HepG2 (cell line): ENCODE data around the gene GPR32. TPM values are rescaled to one million over a fixed set of nuclear protein-coding genes. Genes with fewer than 3 reads are reported as not detected.

Experiments
- ATAC-seq: fragments of 200-7000 bp; cut with Tn5 transposase; 3 replicates; pipeline ENCODE4 v1.9.1; 2020; ENCODE audit warnings: mild to moderate bottlenecking, moderate library complexity
- BruUV-seq: library from RNA; stranded (reverse); fragments of 400-500 nt; replicated peaks from 2 replicates; lab custom pipeline; 2021; lab: Mats Ljungman, UMichigan
- CTCF ChIA-PET: fragments of 300-600 bp; formaldehyde crosslinking; extraction: SDS; loops from one replicate; lab custom pipeline; 2021; ENCODE audit warnings: low total read pairs, inconsistent platforms, low intra/inter-chr PET ratio; lab: Yijun Ruan, JAX
- POLR2A ChIA-PET: fragments of 350-600 bp; sonication (Branson Sonifier 250); formaldehyde crosslinking; loops from one replicate; lab custom pipeline; 2020; ENCODE audit warnings: antibody characterized with exemption, inconsistent platforms; lab: Yijun Ruan, JAX
- DNase-seq: peaks from one replicate; pipeline ENCODE4 v3.0.0-alpha.2; 2015; ENCODE audit warnings: low spot score
- FAIRE-seq: peaks from 3 replicates; lab custom pipeline; 2011; peaks lifted over from hg19 to GRCh38; lab: Jason Lieb, UNC
- H2AFZ ChIP-seq: one replicate; pipeline ENCODE4 v1.6.1; 2011; ENCODE audit warnings: low read length, inconsistent platforms
- H3K27ac ChIP-seq: fragments of 300-600 bp; 3 replicates; pipeline ENCODE4 v1.8.0; 2011; ENCODE audit warnings: mixed run types, mild to moderate bottlenecking, mixed read lengths, low read length, inconsistent platforms; ENCODE audit not compliant: insufficient read depth; ENCODE audit errors: extremely low read length
- H3K27me3 ChIP-seq, 2 experiments: fragments of 200-600 bp in 1 of 2; 2 replicates in 1 of 2; 3 replicates in 1 of 2; pipeline versions ENCODE4 v1.6.0 to v1.8.0; 2011; ENCODE audit warnings: low read length in 2 of 2, mild to moderate bottlenecking in 2 of 2, moderate library complexity in 2 of 2, inconsistent platforms in 1 of 2; ENCODE audit not compliant: insufficient read depth in 2 of 2, control insufficient read depth in 1 of 2
- H3K36me3 ChIP-seq, 2 experiments: fragments of 200-600 bp in 1 of 2; replicated peaks in 1 of 2; 2 replicates in 1 of 2; 3 replicates in 1 of 2; pipeline versions ENCODE4 v1.5.1 to v1.8.0; 2011; ENCODE audit warnings: low read length in 2 of 2, inconsistent platforms in 1 of 2; ENCODE audit not compliant: insufficient read depth in 2 of 2, control insufficient read depth in 1 of 2
- H3K4me1 ChIP-seq: 2 replicates; pipeline ENCODE4 v1.5.1; 2012; ENCODE audit warnings: low read length, inconsistent platforms; ENCODE audit not compliant: insufficient read depth
- H3K4me2 ChIP-seq: 2 replicates; pipeline ENCODE4 v1.6.0; 2011; ENCODE audit warnings: low read depth, low read length, inconsistent platforms
- H3K4me3 ChIP-seq, 3 experiments: fragments of 200-600 bp in 1 of 3; sonication (generic), shearing (Covaris generic) in 1 of 3; replicated peaks in 1 of 3; 2 replicates each; pipeline ENCODE4 v1.5.1; 2011 to 2016; ENCODE audit warnings: low read length in 3 of 3, inconsistent platforms in 2 of 3, low read depth in 2 of 3, mild to moderate bottlenecking in 2 of 3, control low read depth in 1 of 3, mixed read lengths in 1 of 3; ENCODE audit not compliant: insufficient read depth in 1 of 3
- H3K79me2 ChIP-seq: one replicate; pipeline ENCODE4 v1.6.1; 2011; ENCODE audit warnings: low read length, inconsistent platforms; ENCODE audit not compliant: insufficient read depth
- H3K9ac ChIP-seq: 2 replicates; pipeline ENCODE4 v1.6.0; 2011; ENCODE audit warnings: mild to moderate bottlenecking, low read depth, low read length, inconsistent platforms; ENCODE audit not compliant: insufficient read depth
- H3K9me3 ChIP-seq: 2 replicates; pipeline ENCODE4 v1.5.1; 2012; ENCODE audit warnings: mild to moderate bottlenecking, low read length
- H4K20me1 ChIP-seq: 2 replicates; pipeline ENCODE4 v1.6.0; 2011; ENCODE audit warnings: inconsistent platforms, mild to moderate bottlenecking, low read length, moderate library complexity; ENCODE audit not compliant: insufficient read depth
- AGO2 ChIP-seq: fragments of 200-400 bp; formaldehyde crosslinking; optimal IDR thresholded peaks from 2 replicates; pipeline ENCODE3; 2017; ENCODE audit warnings: mild to moderate bottlenecking, low read depth, low read length, moderate library complexity
- BCL3 ChIP-seq: sonication (generic); formaldehyde crosslinking; IDR thresholded peaks from 2 replicates; pipeline ENCODE4 v1.5.1; 2020; ENCODE audit warnings: mild to moderate bottlenecking, missing genetic modification reagents, moderate library complexity
- FOSL2 ChIP-seq: sonication (generic); formaldehyde crosslinking; IDR thresholded peaks from 2 replicates; pipeline ENCODE4 v1.4.0; 2020; ENCODE audit warnings: missing genetic modification reagents
- HINFP ChIP-seq: sonication (generic); formaldehyde crosslinking; IDR thresholded peaks from 2 replicates; pipeline ENCODE4 v1.4.0; 2020; ENCODE audit warnings: low read depth, mild to moderate bottlenecking, missing genetic modification reagents
- KLF12 ChIP-seq: sonication (generic); formaldehyde crosslinking; IDR thresholded peaks from 2 replicates; pipeline ENCODE4 v1.4.0; 2020; ENCODE audit warnings: missing genetic modification reagents, borderline replicate concordance
- MXI1 ChIP-seq: IDR thresholded peaks from 3 replicates; pipeline ENCODE4 v1.6.1; 2012; ENCODE audit warnings: low read depth, low read length, inconsistent platforms, borderline replicate concordance
- PAF1 ChIP-seq: IDR thresholded peaks from 2 replicates; pipeline ENCODE4 v1.6.1; 2016; ENCODE audit warnings: missing genetic modification reagents, missing compliant biosample characterization
- POLR2A ChIP-seq, 2 experiments: IDR thresholded peaks; 2 replicates each; pipeline ENCODE4 v1.6.1; 2011; ENCODE audit warnings: low read depth in 2 of 2, low read length in 2 of 2, mild to moderate bottlenecking in 1 of 2, moderate library complexity in 1 of 2; ENCODE audit not compliant: insufficient read depth in 1 of 2
- POLR2G ChIP-seq: fragments of 200-400 bp; formaldehyde crosslinking; IDR thresholded peaks from 2 replicates; pipeline ENCODE4 v1.6.1; 2018; ENCODE audit warnings: mild to moderate bottlenecking, low read depth, low read length, moderate library complexity
- RBM22 ChIP-seq: fragments of 200-400 bp; formaldehyde crosslinking; optimal IDR thresholded peaks from 2 replicates; pipeline ENCODE3; 2017; ENCODE audit warnings: mild to moderate bottlenecking, low read length, moderate library complexity
- SRSF1 ChIP-seq: fragments of 200-400 bp; formaldehyde crosslinking; optimal IDR thresholded peaks from 2 replicates; pipeline ENCODE3; 2017; ENCODE audit warnings: mild to moderate bottlenecking, low read depth, low read length, moderate library complexity
- SRY ChIP-seq: sonication (generic); formaldehyde crosslinking; IDR thresholded peaks from 2 replicates; pipeline ENCODE4 v1.8.0; 2022; ENCODE audit warnings: mild to moderate bottlenecking, missing genetic modification reagents
- ZC3H13 ChIP-seq: sonication (generic); formaldehyde crosslinking; IDR thresholded peaks from 2 replicates; pipeline ENCODE4 v1.8.1; 2023; ENCODE audit warnings: mild to moderate bottlenecking, missing genetic modification reagents, moderate library complexity
- ZMYM2 ChIP-seq: sonication (generic); formaldehyde crosslinking; IDR thresholded peaks from 2 replicates; pipeline ENCODE4 v1.8.0; 2022; ENCODE audit warnings: mild to moderate bottlenecking, missing genetic modification reagents
- ZNF230 ChIP-seq: sonication (generic); formaldehyde crosslinking; IDR thresholded peaks from 2 replicates; pipeline ENCODE4 v1.4.0; 2020; ENCODE audit warnings: mild to moderate bottlenecking, missing genetic modification reagents
- ZNF670 ChIP-seq: sonication (generic); formaldehyde crosslinking; IDR thresholded peaks from 2 replicates; pipeline ENCODE4 v1.8.0; 2022; ENCODE audit warnings: mild to moderate bottlenecking, missing genetic modification reagents, borderline replicate concordance
- ZNF710 ChIP-seq: sonication (generic); formaldehyde crosslinking; IDR thresholded peaks from 2 replicates; pipeline ENCODE4 v1.5.0; 2020; ENCODE audit warnings: mild to moderate bottlenecking, missing genetic modification reagents, borderline replicate concordance
- WGBS: methylation state at CpG from one replicate; pipeline ENCODE4 v1.1.6; 2017; ENCODE audit warnings: low lambda C conversion rate; 5-methylcytosine and 5-hydroxymethylcytosine counted together
- in situ Hi-C: cut with HindIII; loops from 2 replicates; pipeline ENCODE4 v1.10.0; 2017; ENCODE audit warnings: low pct_unique_long_range_greater_than_20kb; ENCODE audit not compliant: extremely low pct_ligation_motif_present
- intact Hi-C: fragments of 100-400 bp; cut with micrococcal nuclease; formaldehyde crosslinking; loops from one replicate; pipeline ENCODE4 v1.10.0; 2022; ENCODE audit not compliant: unreplicated experiment
- polyA plus RNA-seq, 8 experiments: library from polyadenylated mRNA; depleted of rRNA in 3 of 8; stranded (reverse) in 7 of 8; unstranded in 1 of 8; fragments of >200 nt; fragmentation: Illumina TruSeq in 4 of 8; extraction: Trizol in 4 of 8; gene quantifications; 2 replicates each; pipeline versions ENCODE4 v1.2.1 to v1.2.3, GENCODE V29; 2011 to 2016; ENCODE audit warnings: low read depth in 4 of 8, missing spikeins in 1 of 8, mixed read lengths in 1 of 8; ENCODE audit not compliant: insufficient read depth in 1 of 8
- total RNA-seq, 5 experiments: library from RNA; depleted of rRNA; stranded (reverse); fragments of >200 nt; fragmentation: Illumina TruSeq; extraction: Trizol; gene quantifications; 2 replicates each; pipeline ENCODE4 v1.2.3, GENCODE V29; 2016; ENCODE audit warnings: low read depth in 1 of 5
- TF ChIP-seq, protein P1 (sequence below): sonication (generic); formaldehyde crosslinking; IDR thresholded peaks from 2 replicates; pipeline ENCODE4 v1.8.1; 2023; ENCODE audit warnings: missing genetic modification reagents, mild to moderate bottlenecking, borderline replicate concordance

Gene GPR32
- total and polyA plus RNA-seq, 2 of the 13 experiments (the other 11 are each of a cell fraction or from before 2014, with no cell fraction given): not detected

DNA sequence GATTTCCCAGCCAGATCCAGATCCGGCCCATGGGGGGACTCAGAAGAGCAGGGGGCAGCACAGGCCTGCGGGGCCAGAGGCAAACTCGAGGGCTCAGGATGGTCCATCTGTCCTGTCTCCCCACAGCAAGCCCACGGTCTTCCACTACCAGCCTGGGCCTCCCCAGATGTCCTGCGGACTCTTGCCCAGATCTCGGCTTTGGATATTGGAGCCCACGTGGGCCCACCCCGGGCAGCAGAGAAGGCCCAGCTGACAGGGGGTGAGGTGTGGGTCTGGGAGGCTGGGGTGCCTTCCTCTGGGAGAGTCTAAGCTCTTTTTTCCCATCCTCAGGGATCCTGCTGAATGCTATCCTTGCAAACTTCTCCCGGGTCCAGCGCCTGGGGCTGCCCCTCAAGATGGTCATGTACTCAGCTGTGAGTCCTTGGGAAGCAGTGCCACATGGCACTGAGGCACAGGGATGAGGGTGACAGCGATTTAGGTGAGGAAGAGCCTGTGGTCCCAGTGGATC, 23.3 kb downstream of the GPR32 start:
- Histone ChIP-seq H3K4me3 (no peak overlapping the region), H3K4me1 (peaks cover 24% of the 10 kb centered on the region), H3K9me3 (no peaks in the 10 kb centered on the region), H3K79me2 (no peaks in the 10 kb centered on the region), H3K9ac (no peak overlapping the region), H3K36me3 (peaks cover 9 to 12% of the 10 kb centered on the region in 2 experiments; a peak in 4 of 5 replicates), H3K4me2 (no peak overlapping the region), H4K20me1 (peaks cover 20% of the 10 kb centered on the region), H3K27ac (no peak overlapping the region), H3K27me3 (no peaks in the 10 kb centered on the region; a peak in 1 of 5 replicates), H2AFZ (no peak overlapping the region)
- no peak for DNase-seq
- ChIA-PET CTCF (no interaction called here), POLR2A (interaction anchor here (1.3 kb wide), 1 partner anchor 10 kb away, joined by 4 read pairs; no protein-coding TSS in a partner anchor)
- no peak for ATAC-seq
- BruUV-seq: no TSS peak
- intact Hi-C loops: no loop called here
- WGBS: 87% methylated on average over 6 of the region's 11 CpGs
- no peak for FAIRE-seq
- in situ Hi-C loops: loop anchor here (25.0 kb wide), 1 partner anchor 431 kb away; the partner anchor contains the start of gene NAPSA
- TF ChIP-seq MXI1: no peak
- TF ChIP-seq, protein P1, sequence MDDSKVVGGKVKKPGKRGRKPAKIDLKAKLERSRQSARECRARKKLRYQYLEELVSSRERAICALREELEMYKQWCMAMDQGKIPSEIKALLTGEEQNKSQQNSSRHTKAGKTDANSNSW (CRISPR knock-in tag): no peak
- peak; percentile 62 for TF ChIP-seq SRSF1
- no peak for TF ChIP-seq ZNF230 (CRISPR knock-in tag)
- TF ChIP-seq AGO2: peak; percentile 83
- peak in 1 of 2 experiments; percentile 37; a peak in 1 of 4 replicates for TF ChIP-seq POLR2A (IDR thresholded peaks at IDR 0.05; ENCODE audit: insufficient read depth in 1 of 2, low read depth in 2 of 2, low read length in 2 of 2)
- no peak for TF ChIP-seq ZC3H13 (CRISPR knock-in tag)
- no peak for TF ChIP-seq ZMYM2 (CRISPR knock-in tag)
- TF ChIP-seq POLR2G: peak; percentile 5; the same call in 1 of the 2 replicates
- TF ChIP-seq SRY (CRISPR knock-in tag): no peak
- TF ChIP-seq RBM22: peak; percentile 92
- peak; percentile 81; the same call in 1 of the 2 replicates for TF ChIP-seq PAF1 (CRISPR knock-in tag)
- TF ChIP-seq HINFP: no peak
- TF ChIP-seq BCL3 (CRISPR knock-in tag): no peak
- no peak for TF ChIP-seq KLF12 (CRISPR knock-in tag)
- TF ChIP-seq ZNF670 (CRISPR knock-in tag): no peak
- TF ChIP-seq ZNF710 (CRISPR knock-in tag): no peak
- no peak for TF ChIP-seq FOSL2 (CRISPR knock-in tag)
